SK-N-MC (cell line): ENCODE measurements around the gene ARID1B.

Experiments used
- EZH2 ChIP-seq: fragments of 200-600 bp; sonication (generic); IDR thresholded peaks from one replicate; pipeline ENCODE4 v1.6.1; 2017; ENCODE audit warnings: antibody characterized with exemption
- FOXP2 ChIP-seq: optimal IDR thresholded peaks from 2 replicates; pipeline ENCODE3; 2011; ENCODE audit warnings: mild to moderate bottlenecking, moderate library complexity; ENCODE audit not compliant: insufficient read depth; ENCODE audit errors: extremely low read length, control extremely low read depth
- POLR2AphosphoS5 ChIP-seq: IDR thresholded peaks from 2 replicates; pipeline ENCODE4 v1.6.1; 2012; ENCODE audit warnings: mild to moderate bottlenecking, low read depth, low read length, borderline replicate concordance

DNA sequence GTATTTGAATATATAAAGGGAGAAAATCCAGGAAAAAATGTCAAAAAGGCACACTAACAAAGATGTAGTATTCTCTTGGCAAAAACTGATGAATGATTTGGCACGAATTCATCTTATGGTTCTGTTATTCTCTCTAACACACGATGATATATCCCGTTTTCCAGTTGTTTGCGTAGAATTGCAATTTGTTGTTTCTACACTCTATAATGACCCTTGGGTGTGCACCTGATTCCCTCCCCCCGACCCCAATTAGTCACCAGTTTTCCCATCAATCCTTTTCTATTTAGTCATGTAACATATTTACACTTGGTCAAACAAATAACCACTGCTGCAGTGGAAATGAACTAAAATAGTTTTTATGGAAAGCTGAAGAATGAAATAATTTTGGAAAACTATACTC, 1.5 kb upstream of the ARID1B start:
- TF ChIP-seq EZH2 (no peak), POLR2AphosphoS5 (no peak), FOXP2 (no peak)
